Measurements from ENCODE around the gene MMP15. TPM values are rescaled to one million over a fixed set of nuclear protein-coding genes. Genes with fewer than 3 reads are reported as not detected.
A peak's percentile ranks its signal among the peaks of the same experiment; 100 is the strongest.

The MMP15 gene
- total RNA-seq, 1 donor, result 9.4 TPM

- no peak overlapping the region for H3K27ac ChIP-seq (ENCODE audit: low read depth, low read length)
- H3K36me3 ChIP-seq (ENCODE audit: insufficient read depth, low read length), result no peaks in the 10 kb centered on the region
- DNase-seq (ENCODE audit: insufficient read length, low spot score, missing footprints), result peak; percentile 94
- H3K79me2 ChIP-seq (ENCODE audit: insufficient read depth, low read length), result no peaks in the 10 kb centered on the region
- peak overlapping the region; percentile 81 for H3K4me2 ChIP-seq (ENCODE audit: insufficient read depth, low read length)
- H3K4me3 ChIP-seq (ENCODE audit: insufficient read depth, low read length), result peak overlapping the region; percentile 51
- peaks cover 55% of the 10 kb centered on the region for H3K27me3 ChIP-seq (ENCODE audit: insufficient read depth, low read length)
- H3K9me3 ChIP-seq (ENCODE audit: low read depth, low read length), result no peaks in the 10 kb centered on the region
- H3K4me1 ChIP-seq (ENCODE audit: insufficient read depth, low read length), result peaks cover 16% of the 10 kb centered on the region
- H2AFZ ChIP-seq (ENCODE audit: low read length), result no peak overlapping the region
- H4K20me1 ChIP-seq (ENCODE audit: insufficient read depth, low read length), result peaks cover 3% of the 10 kb centered on the region
- no peak for TF ChIP-seq CTCF (IDR thresholded peaks at IDR 0.05; ENCODE audit: extremely low read depth, low read depth, low read length)
These were observed 1.8 kb downstream of the MMP15 start for GRCh38 chr16:58027161-58027915.

DNA sequence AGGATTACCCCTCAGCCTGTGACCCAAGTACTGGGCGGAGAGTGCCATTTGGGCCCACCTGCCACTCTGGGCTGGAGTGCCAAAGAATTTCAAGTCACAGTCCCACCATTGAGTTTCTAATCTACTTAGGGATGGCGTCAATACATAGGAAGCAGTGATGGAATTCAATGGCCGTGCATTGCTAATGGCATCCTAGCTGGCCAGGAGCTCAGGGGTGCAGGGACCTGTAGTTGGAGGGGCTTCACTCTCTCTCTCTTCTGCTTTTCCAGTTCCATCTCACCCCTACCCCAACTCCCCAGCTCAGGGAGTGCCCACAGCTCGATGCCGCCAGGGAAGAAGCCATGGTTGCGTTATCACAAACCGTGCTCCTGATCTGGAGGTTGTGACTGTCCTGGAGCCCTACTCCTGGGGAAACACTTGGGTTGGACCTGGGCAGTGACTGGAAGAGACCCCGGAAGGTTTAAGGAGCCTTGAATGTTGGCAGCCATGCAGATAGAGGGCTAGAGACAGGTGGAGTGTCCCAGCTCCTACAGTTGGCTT is 2.4 kb downstream of the MMP15 start:
- Histone ChIP-seq H3K4me1 (ENCODE audit: insufficient read depth, low read length) (peaks cover 9% of the 10 kb centered on the region), H3K9me3 (ENCODE audit: low read depth, low read length) (no peaks in the 10 kb centered on the region), H3K4me2 (ENCODE audit: insufficient read depth, low read length) (no peak overlapping the region), H3K27me3 (ENCODE audit: insufficient read depth, low read length) (peaks cover 55% of the 10 kb centered on the region), H4K20me1 (ENCODE audit: insufficient read depth, low read length) (no peaks in the 10 kb centered on the region), H3K4me3 (ENCODE audit: insufficient read depth, low read length) (no peak overlapping the region), H3K79me2 (ENCODE audit: insufficient read depth, low read length) (no peaks in the 10 kb centered on the region), H3K36me3 (ENCODE audit: insufficient read depth, low read length) (no peaks in the 10 kb centered on the region), H3K27ac (ENCODE audit: low read depth, low read length) (no peak overlapping the region), H2AFZ (ENCODE audit: low read length) (no peak overlapping the region)
- no peak for DNase-seq (ENCODE audit: insufficient read length, low spot score, missing footprints)
- TF ChIP-seq CTCF (IDR thresholded peaks at IDR 0.05; ENCODE audit: extremely low read depth, low read depth, low read length), result no peak

DNA sequence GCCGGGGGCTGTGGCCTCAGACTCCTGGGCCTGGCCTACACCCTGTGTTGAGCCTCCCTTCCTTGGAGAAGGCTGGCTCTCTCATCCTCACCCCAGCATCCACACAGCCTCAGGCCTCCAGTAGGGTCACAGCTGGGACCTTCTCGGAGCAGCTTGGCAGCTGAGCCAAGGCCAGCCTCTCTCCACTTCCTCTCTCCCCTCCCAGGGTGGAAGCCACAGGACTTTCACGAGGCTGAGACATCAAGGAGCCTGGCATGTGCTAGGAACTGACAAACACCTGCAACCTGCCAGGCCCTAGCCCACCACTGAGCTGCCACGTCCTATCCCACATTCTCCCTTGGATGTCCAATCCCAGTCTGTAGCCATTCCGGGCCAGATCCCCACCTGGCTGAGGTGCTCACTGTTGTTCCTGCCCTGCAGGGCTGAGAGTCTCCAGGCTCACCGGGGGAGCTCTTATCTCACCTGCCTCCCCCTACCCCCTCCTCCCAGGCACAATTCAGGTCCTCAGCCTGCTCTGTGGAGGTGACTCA is 3.1 kb downstream of the MMP15 start:
- Histone ChIP-seq H3K9me3 (ENCODE audit: low read depth, low read length) (no peaks in the 10 kb centered on the region), H4K20me1 (ENCODE audit: insufficient read depth, low read length) (no peaks in the 10 kb centered on the region), H3K79me2 (ENCODE audit: insufficient read depth, low read length) (no peaks in the 10 kb centered on the region), H3K4me1 (ENCODE audit: insufficient read depth, low read length) (peaks cover 8% of the 10 kb centered on the region), H3K4me3 (ENCODE audit: insufficient read depth, low read length) (no peak overlapping the region), H3K36me3 (ENCODE audit: insufficient read depth, low read length) (no peaks in the 10 kb centered on the region), H3K27me3 (ENCODE audit: insufficient read depth, low read length) (peaks cover 53% of the 10 kb centered on the region), H3K4me2 (ENCODE audit: insufficient read depth, low read length) (no peak overlapping the region), H2AFZ (ENCODE audit: low read length) (no peak overlapping the region), H3K27ac (ENCODE audit: low read depth, low read length) (no peak overlapping the region)
- DNase-seq (ENCODE audit: insufficient read length, low spot score, missing footprints), result peak; percentile 83
- TF ChIP-seq CTCF (IDR thresholded peaks at IDR 0.05; ENCODE audit: extremely low read depth, low read depth, low read length), result no peak

DNA sequence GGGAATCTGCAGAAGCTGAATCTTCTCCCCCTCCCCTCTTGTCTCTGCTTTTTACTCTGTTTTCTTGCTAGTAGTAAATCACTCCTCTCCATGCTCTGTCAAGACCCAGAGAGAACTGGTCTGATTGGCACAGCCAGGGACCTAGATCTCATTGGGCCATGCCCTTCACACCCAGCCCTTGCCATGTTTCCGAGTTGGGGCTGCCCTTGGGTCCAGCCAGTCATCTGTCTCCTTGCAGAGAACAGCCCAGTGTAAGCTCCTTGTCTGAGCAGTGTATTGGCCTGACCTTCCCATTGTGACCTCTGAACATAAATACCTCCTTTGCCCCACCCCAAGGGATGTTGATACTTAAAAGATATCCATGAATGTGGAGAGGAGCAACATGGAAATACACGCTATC is 3.9 kb downstream of the MMP15 start:
- H3K36me3 ChIP-seq (ENCODE audit: insufficient read depth, low read length), result no peaks in the 10 kb centered on the region
- H3K79me2 ChIP-seq (ENCODE audit: insufficient read depth, low read length), result no peaks in the 10 kb centered on the region
- H3K27ac ChIP-seq (ENCODE audit: low read depth, low read length), result no peak overlapping the region
- no peak overlapping the region for H3K4me3 ChIP-seq (ENCODE audit: insufficient read depth, low read length)
- H4K20me1 ChIP-seq (ENCODE audit: insufficient read depth, low read length), result no peaks in the 10 kb centered on the region
- peaks cover 45% of the 10 kb centered on the region for H3K27me3 ChIP-seq (ENCODE audit: insufficient read depth, low read length)
- no peaks in the 10 kb centered on the region for H3K9me3 ChIP-seq (ENCODE audit: low read depth, low read length)
- no peak overlapping the region for H3K4me2 ChIP-seq (ENCODE audit: insufficient read depth, low read length)
- TF ChIP-seq CTCF (IDR thresholded peaks at IDR 0.05; ENCODE audit: extremely low read depth, low read depth, low read length), result no peak
- H2AFZ ChIP-seq (ENCODE audit: low read length), result no peak overlapping the region
- peak; percentile 82 for DNase-seq (ENCODE audit: insufficient read length, low spot score, missing footprints)
- H3K4me1 ChIP-seq (ENCODE audit: insufficient read depth, low read length), result peaks cover 8% of the 10 kb centered on the region
